22Rv1 (cell line): ENCODE data around the gene CTCF.

Source experiments
- CTCF ChIP-seq: fragments of 450-650 bp; IDR thresholded peaks from 2 replicates; pipeline ENCODE4 v1.5.1; 2017; ENCODE audit warnings: mild to moderate bottlenecking
- ZFX ChIP-seq: fragments of 450-650 bp; IDR thresholded peaks from 2 replicates; pipeline ENCODE4 v1.6.1; 2017; ENCODE audit warnings: antibody characterized with exemption, borderline replicate concordance

GRCh38 chr16:67652578-67653127 lies 90.3 kb downstream of the CTCF start:
- no peak for TF ChIP-seq CTCF
- no peak for TF ChIP-seq ZFX
